Choroid plexus epithelial cell (primary cell): ENCODE data around the gene SYT13.
A peak's percentile ranks its signal among the peaks of the same experiment; 100 is the strongest.

Experiments
- DNase-seq: peaks from one replicate; pipeline ENCODE4 v3.0.0-alpha.2; 2010; ENCODE audit warnings: low read depth
- H3K4me3 ChIP-seq: 2 replicates; pipeline ENCODE4 v1.5.1; 2011; ENCODE audit warnings: low read depth, mild to moderate bottlenecking, control low read depth, low read length, moderate library complexity
- TF ChIP-seq, protein P1 (sequence below): conservative IDR thresholded peaks from 2 replicates; pipeline ENCODE4 v1.5.1; 2011; ENCODE audit warnings: low read depth, mild to moderate bottlenecking, control low read depth, inconsistent platforms, low read length, moderate library complexity

SYT13 gene

DNA sequence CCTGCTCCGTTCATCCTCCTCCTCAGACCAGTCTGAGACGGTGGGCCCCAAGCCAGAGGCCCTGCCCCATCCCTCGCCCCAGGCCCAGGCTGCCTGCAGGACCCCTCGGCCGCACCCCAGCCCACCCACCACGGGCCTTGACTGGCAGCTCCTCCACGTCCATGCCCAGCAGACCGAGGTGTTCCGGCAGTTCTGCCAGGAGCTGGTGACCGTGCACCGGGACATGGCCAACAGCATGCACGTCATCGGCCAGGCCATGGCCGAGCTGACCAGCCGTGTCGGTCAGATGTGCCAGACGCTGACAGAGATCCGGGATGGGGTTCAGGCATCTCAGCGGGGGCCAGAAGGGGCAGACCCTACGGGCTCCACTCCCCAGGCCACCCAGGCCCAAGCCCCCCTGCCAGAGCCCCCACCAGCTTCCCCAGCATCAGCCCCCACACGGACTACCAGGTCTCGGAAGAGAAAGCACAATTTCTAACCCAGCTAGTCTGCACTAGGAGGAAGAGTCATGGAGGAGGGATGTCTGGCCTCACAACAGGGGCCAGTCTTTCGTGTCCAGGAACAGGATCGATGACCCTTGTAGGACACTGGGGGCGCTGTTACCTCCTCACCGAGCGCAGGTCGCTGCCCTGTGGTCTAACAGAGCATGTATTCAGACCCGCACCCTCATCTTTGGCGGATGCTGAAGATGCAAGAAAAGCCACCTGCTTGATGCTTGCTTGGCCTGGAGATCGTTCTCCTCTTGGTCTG is 73.4 kb downstream of the SYT13 start:
- TF ChIP-seq, protein P1, sequence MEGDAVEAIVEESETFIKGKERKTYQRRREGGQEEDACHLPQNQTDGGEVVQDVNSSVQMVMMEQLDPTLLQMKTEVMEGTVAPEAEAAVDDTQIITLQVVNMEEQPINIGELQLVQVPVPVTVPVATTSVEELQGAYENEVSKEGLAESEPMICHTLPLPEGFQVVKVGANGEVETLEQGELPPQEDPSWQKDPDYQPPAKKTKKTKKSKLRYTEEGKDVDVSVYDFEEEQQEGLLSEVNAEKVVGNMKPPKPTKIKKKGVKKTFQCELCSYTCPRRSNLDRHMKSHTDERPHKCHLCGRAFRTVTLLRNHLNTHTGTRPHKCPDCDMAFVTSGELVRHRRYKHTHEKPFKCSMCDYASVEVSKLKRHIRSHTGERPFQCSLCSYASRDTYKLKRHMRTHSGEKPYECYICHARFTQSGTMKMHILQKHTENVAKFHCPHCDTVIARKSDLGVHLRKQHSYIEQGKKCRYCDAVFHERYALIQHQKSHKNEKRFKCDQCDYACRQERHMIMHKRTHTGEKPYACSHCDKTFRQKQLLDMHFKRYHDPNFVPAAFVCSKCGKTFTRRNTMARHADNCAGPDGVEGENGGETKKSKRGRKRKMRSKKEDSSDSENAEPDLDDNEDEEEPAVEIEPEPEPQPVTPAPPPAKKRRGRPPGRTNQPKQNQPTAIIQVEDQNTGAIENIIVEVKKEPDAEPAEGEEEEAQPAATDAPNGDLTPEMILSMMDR: peak; percentile 17
- no peak for DNase-seq
- no peak overlapping the region for H3K4me3 ChIP-seq

DNA sequence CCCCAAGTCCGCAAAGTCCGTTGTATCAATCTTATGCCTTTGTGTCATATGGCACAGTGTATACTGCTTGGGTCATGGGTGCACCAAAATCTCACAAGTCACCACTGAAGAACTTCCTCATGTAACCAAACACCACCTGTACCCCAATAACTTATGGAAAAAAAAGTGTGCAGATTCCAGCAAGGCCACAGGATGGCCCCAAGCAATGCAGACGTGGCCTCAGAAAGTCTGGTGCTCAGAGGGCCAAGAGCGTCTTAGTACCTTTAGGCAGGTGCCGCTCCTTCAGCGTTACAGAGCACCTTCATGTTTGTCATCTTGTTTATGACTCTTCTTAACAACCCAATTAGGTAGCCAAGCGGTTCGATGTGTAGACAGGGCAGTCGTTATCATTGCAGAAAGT is 74.4 kb downstream of the SYT13 start:
- no peak overlapping the region for H3K4me3 ChIP-seq
- TF ChIP-seq, protein P1: no peak
- DNase-seq: no peak

DNA sequence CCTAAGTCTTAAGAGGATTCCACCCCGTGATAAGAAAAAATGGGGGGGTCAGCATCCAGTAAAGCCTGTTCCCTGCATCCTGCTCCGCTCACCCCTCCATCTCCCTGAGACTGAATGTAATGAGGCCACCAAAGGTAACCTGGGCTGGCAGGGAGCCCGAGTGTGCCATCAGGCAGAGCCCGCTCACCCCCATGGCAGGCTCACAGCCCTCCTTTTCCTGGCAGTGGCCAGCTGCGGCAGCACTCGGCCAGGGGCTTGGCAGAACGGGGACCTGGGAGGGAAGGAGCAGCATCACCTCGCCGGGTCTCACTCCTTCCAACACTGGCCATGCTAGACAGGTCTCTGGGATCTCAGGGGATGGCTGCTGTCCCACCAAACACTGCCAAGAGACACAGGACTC is 75.3 kb downstream of the SYT13 start:
- TF ChIP-seq, protein P1: no peak
- no peak overlapping the region for H3K4me3 ChIP-seq

DNA sequence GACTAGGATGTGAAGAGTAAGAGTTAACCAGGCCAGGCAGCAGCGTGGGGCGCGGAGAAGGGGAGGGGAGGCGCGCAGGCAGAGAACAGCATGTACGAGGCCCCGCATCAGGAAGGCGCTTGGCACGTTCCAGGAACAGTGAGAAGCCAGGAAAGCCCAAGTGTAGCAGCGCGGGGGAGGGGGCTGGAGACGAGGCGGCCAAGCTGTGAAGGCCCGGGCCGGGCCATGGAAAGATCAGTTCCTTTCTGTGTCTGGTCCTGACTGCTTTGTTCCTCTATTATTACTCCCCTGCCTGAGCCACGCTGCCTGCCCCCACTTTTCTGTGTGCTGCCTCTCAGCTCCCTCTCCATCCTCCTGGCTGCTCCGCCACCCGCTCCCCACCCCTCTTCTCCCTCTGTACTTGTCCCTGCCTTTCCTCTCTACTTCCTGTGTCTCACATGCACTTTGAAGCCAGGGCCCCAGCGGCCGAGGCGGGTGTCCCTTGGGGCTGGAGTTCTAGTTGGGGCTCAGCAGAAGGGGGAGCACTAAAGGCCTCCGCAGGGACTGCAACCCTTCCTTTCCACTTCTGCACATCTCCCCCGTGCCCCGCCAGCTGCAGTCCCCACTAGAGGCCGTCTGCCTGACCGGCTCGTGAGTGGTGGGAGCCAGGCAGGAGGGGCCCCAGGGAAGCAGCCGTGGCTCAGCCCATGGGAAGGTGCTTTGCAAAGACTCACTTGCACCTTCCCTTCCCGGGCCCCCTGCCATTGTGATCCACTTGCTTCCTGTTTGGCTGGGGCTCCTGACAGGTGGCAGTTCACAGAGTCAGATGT is 76.0 kb downstream of the SYT13 start:
- peak overlapping the region; percentile 17 for H3K4me3 ChIP-seq
- TF ChIP-seq, protein P1: peak; percentile 22
- peak; percentile 90 for DNase-seq

More for the DNA sequence above, 75.3 kb downstream of the SYT13 start:
- no peak for DNase-seq

DNA sequence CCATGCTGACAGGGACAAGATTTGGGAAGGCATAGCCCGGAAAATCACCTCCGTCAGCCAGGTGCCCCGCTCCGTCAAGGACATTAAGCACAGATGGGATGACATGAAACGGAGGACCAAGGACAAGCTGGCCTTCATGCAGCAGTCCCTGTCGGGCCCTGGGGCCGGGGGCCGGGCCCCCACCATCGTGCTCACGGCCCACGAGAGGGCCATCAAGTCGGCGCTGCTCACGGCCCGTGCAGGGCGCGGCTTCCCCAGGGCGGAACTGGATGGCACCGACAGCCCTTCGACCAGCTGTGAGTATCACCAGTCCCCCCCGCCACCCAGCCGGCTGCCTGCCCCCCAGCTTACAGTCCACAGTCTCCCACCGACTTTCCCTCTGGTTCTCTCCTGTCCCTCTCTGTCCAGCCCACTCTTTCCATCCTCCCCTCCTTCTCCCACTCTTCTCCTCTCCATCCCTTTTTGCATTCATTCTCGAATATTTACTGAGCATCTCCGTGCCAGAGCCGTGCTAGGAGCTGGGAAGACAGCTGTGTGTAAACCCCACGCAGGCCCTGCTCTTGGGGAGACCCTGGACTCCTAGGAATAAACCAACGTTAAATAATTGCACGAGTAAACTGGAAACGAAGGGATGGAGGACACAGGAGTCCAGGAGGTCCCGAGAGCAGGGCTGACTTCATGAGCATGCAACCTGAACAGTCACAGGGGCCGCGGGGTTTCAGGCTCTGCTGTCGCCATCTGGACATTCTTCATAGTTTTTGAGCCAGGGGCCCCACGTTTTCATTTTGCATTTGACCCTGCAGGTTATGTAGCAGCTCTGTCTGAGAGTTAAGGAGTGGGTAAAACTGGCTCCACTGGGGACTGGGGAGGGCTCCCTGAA is 76.9 kb downstream of the SYT13 start:
- TF ChIP-seq, protein P1: no peak
- H3K4me3 ChIP-seq: no peak overlapping the region
- no peak for DNase-seq

DNA sequence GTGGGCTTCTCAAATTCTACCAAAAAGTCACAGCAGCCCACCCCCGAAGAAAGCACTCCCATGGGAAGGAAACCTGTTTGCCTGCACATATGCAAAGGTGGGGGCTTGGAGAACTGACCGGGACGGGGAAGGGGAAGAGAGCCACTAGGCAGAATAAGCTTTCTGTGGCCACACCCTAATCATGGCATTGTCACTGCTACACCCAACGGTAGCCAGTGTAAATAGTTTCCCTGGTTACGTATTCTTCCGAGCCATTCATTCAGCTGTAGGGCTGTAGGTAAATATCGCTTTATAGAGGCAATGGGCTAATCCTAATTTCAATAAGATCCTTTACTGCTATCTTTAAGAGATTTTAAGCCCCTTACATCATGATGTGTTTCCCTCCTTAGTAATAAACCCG is 78.0 kb downstream of the SYT13 start:
- TF ChIP-seq, protein P1: no peak
- H3K4me3 ChIP-seq: no peak overlapping the region
- DNase-seq: no peak
